DMS53 (cell line): ENCODE results near the gene UGT2B7.

ENCODE experiments used
- DNase-seq: peaks from one replicate; lab custom pipeline; 2025; lab: John Stamatoyannopoulos, UW

Gene UGT2B7

GRCh38 chr4:69156913-69157312 is 60.6 kb downstream of the UGT2B7 start:
- DNase-seq = peak; percentile 59
